Naive thymus-derived CD4-positive, alpha-beta T cell (primary cell): ENCODE results near the gene TGM2. TPM values are rescaled to one million over a fixed set of nuclear protein-coding genes. Genes with fewer than 3 reads are reported as not detected.
A peak's percentile ranks its signal among the peaks of the same experiment; 100 is the strongest.

Experiments
- ATAC-seq: fragments of 150-1000 bp; cut with Tn5 transposase; 2 replicates; pipeline ENCODE4 v1.10.0; 2021; ENCODE audit warnings: mild to moderate bottlenecking, moderate library complexity
- CTCF ChIA-PET: fragments of 350-600 bp; sonication (Branson Sonifier 250); formaldehyde crosslinking; loops from one replicate; lab custom pipeline; 2021; ENCODE audit warnings: antibody characterized with exemption; lab: Charles Lee
- POLR2A ChIA-PET: fragments of 350-600 bp; sonication (Branson Sonifier 250); formaldehyde crosslinking; loops from one replicate; lab custom pipeline; 2021; ENCODE audit warnings: antibody characterized with exemption, inconsistent platforms; lab: Charles Lee
- DNase-seq, 9 donors: peaks; one replicate each; pipeline versions ENCODE4 v3.0.0 to v3.0.0-alpha.2; 2020 to 2022; ENCODE audit warnings: mixed read lengths in 1 of 9
- H3K27ac ChIP-seq: one replicate; pipeline ENCODE4 v1.7.0; 2013; ENCODE audit warnings: mild to moderate bottlenecking, low read depth, low read length, moderate library complexity
- H3K27me3 ChIP-seq, 2 donors: one replicate each; pipeline ENCODE4 v1.7.0; 2013; ENCODE audit warnings: low read length in 2 of 2, mild to moderate bottlenecking in 2 of 2, moderate library complexity in 2 of 2; ENCODE audit not compliant: control insufficient read depth in 2 of 2, insufficient read depth in 2 of 2
- H3K36me3 ChIP-seq, 3 experiments: 1 replicate in 2 of 3; 2 replicates in 1 of 3; pipeline ENCODE4 v1.7.0; 2013; ENCODE audit warnings: low read length in 3 of 3, mild to moderate bottlenecking in 3 of 3, moderate library complexity in 1 of 3; ENCODE audit not compliant: insufficient read depth in 3 of 3, control insufficient read depth in 2 of 3
- H3K4me1 ChIP-seq, 2 donors: one replicate each; pipeline ENCODE4 v1.7.0; 2013; ENCODE audit warnings: low read length in 2 of 2, mild to moderate bottlenecking in 2 of 2, moderate library complexity in 1 of 2; ENCODE audit not compliant: control insufficient read depth in 2 of 2, insufficient read depth in 2 of 2
- H3K4me3 ChIP-seq: 2 replicates; pipeline ENCODE4 v1.7.0; 2013; ENCODE audit warnings: mild to moderate bottlenecking, low read length
- H3K9me3 ChIP-seq, 3 experiments: 1 replicate in 2 of 3; 2 replicates in 1 of 3; pipeline ENCODE4 v1.7.0; 2013; ENCODE audit warnings: low read length in 3 of 3; ENCODE audit not compliant: control insufficient read depth in 2 of 3
- H3K27ac Mint-ChIP-seq, 9 donors: one replicate each; pipeline ENCODE4 v1.8.0; 2020 to 2022; ENCODE audit warnings: mixed read lengths in 9 of 9, mild to moderate bottlenecking in 8 of 9, moderate library complexity in 5 of 9, inconsistent platforms in 2 of 9
- H3K27me3 Mint-ChIP-seq, 5 donors: one replicate each; pipeline ENCODE4 v1.8.0; 2021 to 2022; ENCODE audit warnings: mixed read lengths in 5 of 5, mild to moderate bottlenecking in 1 of 5
- H3K36me3 Mint-ChIP-seq, 5 donors: one replicate each; pipeline ENCODE4 v1.8.0; 2020 to 2022; ENCODE audit warnings: mixed read lengths in 5 of 5, mild to moderate bottlenecking in 3 of 5, inconsistent platforms in 1 of 5
- H3K4me1 Mint-ChIP-seq, 7 donors: one replicate each; pipeline ENCODE4 v1.8.0; 2020 to 2022; ENCODE audit warnings: mixed read lengths in 7 of 7, mild to moderate bottlenecking in 3 of 7, inconsistent platforms in 1 of 7
- H3K4me3 Mint-ChIP-seq, 10 donors: one replicate each; pipeline ENCODE4 v1.8.0; 2020 to 2022; ENCODE audit warnings: mild to moderate bottlenecking in 10 of 10, mixed read lengths in 10 of 10, moderate library complexity in 6 of 10, inconsistent platforms in 2 of 10
- H3K9me3 Mint-ChIP-seq, 11 donors: one replicate each; pipeline ENCODE4 v1.8.0; 2020 to 2022; ENCODE audit warnings: mixed read lengths in 11 of 11, mild to moderate bottlenecking in 4 of 11, inconsistent platforms in 1 of 11, moderate library complexity in 1 of 11
- intact Hi-C, 2 donors: fragments of 100-400 bp; cut with micrococcal nuclease; formaldehyde crosslinking; loops; one replicate each; pipeline ENCODE4 v1.15.1; 2023
- polyA plus RNA-seq, 2 donors: library from polyadenylated mRNA; unstranded; fragments of 300-500 nt; fragmentation: Illumina TruSeq; gene quantifications; one replicate each; pipeline ENCODE4 v1.2.3, GENCODE V29; 2021
- total RNA-seq, 6 experiments: library from RNA in 5 of 6; stranded (reverse) in 5 of 6; gene quantifications; 1 replicate in 5 of 6; 2 replicates in 1 of 6; pipeline ENCODE4 v1.2.3 and lab custom pipeline; 2021 to 2026

The TGM2 gene
- total and polyA plus RNA-seq, 7 experiments from 2014 or later, result 0.11 to 0.94 (median 0.19) TPM; not detected in 2

DNA sequence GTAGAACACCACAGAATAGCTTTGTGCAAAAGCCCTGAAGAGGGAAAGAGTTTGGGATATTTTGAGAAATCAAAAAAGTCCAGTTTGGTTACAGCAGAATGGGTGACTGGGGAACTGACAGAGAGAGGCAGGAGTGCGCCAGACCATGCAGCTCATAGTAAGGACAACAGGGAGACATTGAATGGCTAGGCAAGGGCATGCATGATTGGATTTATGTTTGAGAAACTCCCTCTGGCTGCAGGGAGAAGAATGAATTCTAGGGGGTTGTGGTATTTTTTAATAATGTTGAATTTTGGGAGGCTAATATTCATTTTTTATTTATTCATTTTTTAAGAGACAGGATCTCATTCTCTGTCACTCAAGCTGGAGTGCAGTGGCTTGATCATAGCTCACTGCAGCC lies 49.9 kb downstream of the TGM2 start:
- no peak for ATAC-seq
- Histone ChIP-seq H3K9me3 (no peaks in the 10 kb centered on the region), H3K4me1 (no peaks in the 10 kb centered on the region), H3K27ac (no peak overlapping the region), H3K36me3 (no peaks in the 10 kb centered on the region), H3K27me3 (no peaks in the 10 kb centered on the region), H3K4me3 (no peak overlapping the region)
- DNase-seq, result no peak
- CTCF ChIA-PET, result no interaction called here
- Mint-ChIP-seq H3K4me3 (no peak overlapping the region), H3K27me3 (peaks cover 0 to 23% (median 0%) of the 10 kb centered on the region in 5 donors), H3K36me3 (no peaks in the 10 kb centered on the region), H3K9me3 (no peaks in the 10 kb centered on the region), H3K4me1 (peaks cover 0 to 4% (median 0%) of the 10 kb centered on the region in 7 donors), H3K27ac (no peak overlapping the region)
- POLR2A ChIA-PET, result no interaction called here
- intact Hi-C loops, result no loop called here

DNA sequence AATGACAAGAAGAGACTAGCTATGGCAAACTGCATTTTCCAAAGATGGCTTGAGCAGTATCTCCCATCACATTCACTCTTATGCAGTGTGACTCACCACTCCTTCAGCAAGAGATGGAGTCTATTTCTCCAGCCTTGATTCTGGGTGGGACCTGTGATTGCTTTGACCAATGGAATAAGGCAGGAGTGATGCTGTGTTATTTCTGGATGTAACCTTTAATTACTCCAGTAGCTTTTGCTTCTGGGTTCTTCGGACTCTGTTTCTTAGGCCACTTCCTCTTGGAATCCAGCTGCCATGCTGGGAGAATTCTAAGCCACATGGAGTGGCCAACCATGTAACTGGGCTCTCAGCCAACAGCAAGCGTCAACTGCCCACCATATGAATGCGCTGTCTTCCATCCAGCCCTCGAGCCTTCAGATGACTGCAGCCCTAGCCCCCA lies 50.7 kb downstream of the TGM2 start:
- DNase-seq, result no peak
- Histone ChIP-seq H3K9me3 (no peaks in the 10 kb centered on the region), H3K36me3 (no peaks in the 10 kb centered on the region), H3K27ac (no peak overlapping the region), H3K4me3 (no peak overlapping the region), H3K4me1 (no peaks in the 10 kb centered on the region), H3K27me3 (no peaks in the 10 kb centered on the region)
- Mint-ChIP-seq H3K4me3 (no peak overlapping the region), H3K4me1 (peaks cover 0 to 4% (median 0%) of the 10 kb centered on the region in 7 donors), H3K27me3 (peaks cover 0 to 22% (median 0%) of the 10 kb centered on the region in 5 donors), H3K27ac (no peak overlapping the region), H3K9me3 (no peaks in the 10 kb centered on the region), H3K36me3 (no peaks in the 10 kb centered on the region)
- intact Hi-C loops, result no loop called here
- ATAC-seq, result peak; percentile 26
- ChIA-PET CTCF (no interaction called here), POLR2A (no interaction called here)

DNA sequence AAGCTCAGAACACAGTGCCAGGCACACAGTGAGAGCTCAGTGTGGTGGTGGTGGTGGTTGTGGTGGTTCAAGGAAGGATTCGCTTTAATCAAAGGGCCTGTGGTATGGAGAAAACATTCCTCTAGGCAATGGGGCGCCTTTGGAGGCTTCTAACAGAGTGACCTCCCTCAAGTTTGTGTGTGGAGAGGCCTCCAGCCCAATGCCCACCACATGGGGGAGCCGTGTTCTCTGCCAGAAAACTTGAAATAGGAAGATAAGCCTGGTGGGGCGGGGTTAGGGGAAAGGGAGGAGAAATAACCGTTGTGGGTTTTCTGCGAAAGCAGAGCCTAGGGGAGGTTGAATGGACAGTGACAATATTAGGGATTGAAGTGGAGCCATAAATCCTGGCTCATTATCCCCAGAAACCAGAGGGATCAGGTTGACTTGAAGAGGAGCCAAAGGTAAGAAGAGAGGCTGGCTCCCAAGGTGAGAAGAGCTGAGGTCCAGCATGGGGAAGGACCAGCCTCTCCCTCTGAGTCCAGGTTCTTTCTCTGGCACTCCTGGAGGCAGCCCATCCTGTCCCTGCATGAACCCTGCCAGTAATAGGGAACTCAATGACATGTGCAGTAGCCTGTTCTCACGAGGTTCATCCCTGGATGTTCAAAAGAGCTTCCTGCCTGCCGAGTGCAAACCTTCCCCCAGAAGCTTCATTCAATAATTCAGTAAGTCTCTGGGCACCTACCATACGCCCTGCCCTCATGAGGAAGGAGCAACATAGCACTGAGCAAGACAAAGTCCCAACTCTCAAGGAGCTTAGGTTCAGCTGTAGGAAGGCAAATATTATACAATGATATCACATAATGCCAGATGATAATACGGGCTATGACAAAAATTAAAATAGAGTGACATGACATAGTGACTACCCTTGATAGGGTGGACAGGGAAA lies 51.4 kb downstream of the TGM2 start:
- Histone ChIP-seq H3K36me3 (no peaks in the 10 kb centered on the region), H3K4me1 (no peaks in the 10 kb centered on the region), H3K9me3 (no peaks in the 10 kb centered on the region), H3K27ac (no peak overlapping the region), H3K4me3 (no peak overlapping the region), H3K27me3 (no peaks in the 10 kb centered on the region)
- CTCF ChIA-PET, result no interaction called here
- intact Hi-C loops, result loop anchor here in 1 of 2 donors (1.0 to 2.0 kb wide), 2 partner anchors 55 to 108 kb away; no protein-coding TSS in a partner anchor
- Mint-ChIP-seq H3K9me3 (no peaks in the 10 kb centered on the region), H3K4me3 (no peak overlapping the region), H3K27me3 (peaks cover 0 to 22% (median 0%) of the 10 kb centered on the region in 5 donors), H3K4me1 (peaks cover 0 to 7% (median 0%) of the 10 kb centered on the region in 7 donors), H3K36me3 (no peaks in the 10 kb centered on the region), H3K27ac (peak overlapping the region in 1 of 9 donors; percentile 21)
- peak; percentile 61 for ATAC-seq
- POLR2A ChIA-PET, result no interaction called here
- no peak for DNase-seq

DNA sequence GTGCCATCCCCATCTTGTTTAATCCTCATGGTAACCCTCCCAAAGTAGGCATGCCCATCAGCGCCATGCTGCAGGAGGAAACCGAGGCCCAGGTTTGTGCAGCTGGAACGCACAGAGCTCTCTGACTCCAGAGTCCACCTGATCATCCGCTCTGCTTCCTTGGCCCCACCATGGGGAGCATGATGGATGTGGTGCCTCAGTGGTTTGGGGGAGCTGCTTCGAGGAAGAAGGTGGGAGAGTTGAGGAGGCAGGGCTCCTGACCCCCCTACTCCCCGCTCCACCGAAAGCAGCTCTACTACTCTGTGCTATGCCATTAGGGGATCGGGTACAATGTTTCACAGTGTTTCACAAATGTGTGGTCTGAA lies 52.2 kb downstream of the TGM2 start:
- Histone ChIP-seq H3K4me3 (no peak overlapping the region), H3K36me3 (no peaks in the 10 kb centered on the region), H3K4me1 (no peaks in the 10 kb centered on the region), H3K27ac (no peak overlapping the region), H3K27me3 (no peaks in the 10 kb centered on the region), H3K9me3 (no peaks in the 10 kb centered on the region)
- no peak overlapping the region for H3K4me3 Mint-ChIP-seq
- H3K9me3 Mint-ChIP-seq, result no peaks in the 10 kb centered on the region
- DNase-seq (no peak), ATAC-seq (no peak)
- no peaks in the 10 kb centered on the region for H3K36me3 Mint-ChIP-seq
- CTCF ChIA-PET, result no interaction called here
- H3K4me1 Mint-ChIP-seq, result peaks cover 0 to 7% (median 0%) of the 10 kb centered on the region in 7 donors
- peaks cover 0 to 19% (median 0%) of the 10 kb centered on the region in 5 donors for H3K27me3 Mint-ChIP-seq
- intact Hi-C loops, result loop anchor here in 1 of 2 donors (1.0 to 2.0 kb wide), 2 partner anchors 56 to 108 kb away; no protein-coding TSS in a partner anchor
- POLR2A ChIA-PET, result no interaction called here
- H3K27ac Mint-ChIP-seq, result no peak overlapping the region

DNA sequence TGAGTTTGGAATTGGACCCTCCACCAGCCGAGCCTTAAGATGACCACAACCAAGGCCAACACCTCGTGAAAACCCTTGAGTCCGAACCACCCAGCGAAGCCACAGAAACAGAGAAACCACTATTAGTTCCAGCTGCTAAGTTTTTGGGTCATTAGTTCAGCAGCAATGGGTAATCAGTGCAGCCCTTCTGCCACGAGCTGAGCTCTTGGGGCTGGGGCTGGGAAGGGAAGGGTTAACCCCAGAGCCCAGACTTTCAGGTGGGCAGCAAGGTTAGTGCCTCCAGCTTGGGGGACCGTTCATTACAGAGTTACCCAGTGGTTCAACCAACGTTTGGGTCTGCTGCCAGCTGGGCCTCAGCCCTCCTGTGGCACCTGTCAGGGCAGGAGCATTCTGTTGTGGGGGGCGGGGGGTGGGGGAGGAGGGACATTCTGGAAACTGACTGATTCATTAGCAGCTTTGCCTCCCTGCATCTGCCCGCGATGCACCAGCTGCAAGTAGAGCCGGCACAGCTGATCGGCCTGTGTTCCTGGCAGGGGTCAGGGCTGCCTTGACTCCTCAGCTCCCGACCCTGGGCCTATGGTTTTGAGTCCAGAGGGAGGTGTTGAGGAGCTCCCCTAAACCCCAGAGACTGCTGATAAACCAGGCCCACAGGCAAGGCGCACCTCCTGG lies 52.7 kb downstream of the TGM2 start:
- DNase-seq, result no peak
- Histone ChIP-seq H3K27ac (no peak overlapping the region), H3K36me3 (no peaks in the 10 kb centered on the region), H3K4me3 (no peak overlapping the region), H3K4me1 (no peaks in the 10 kb centered on the region), H3K9me3 (no peaks in the 10 kb centered on the region), H3K27me3 (no peaks in the 10 kb centered on the region)
- Mint-ChIP-seq H3K4me3 (peak overlapping the region in 1 of 10 donors; percentile 53), H3K4me1 (peaks cover 0 to 6% (median 0%) of the 10 kb centered on the region in 7 donors), H3K36me3 (no peaks in the 10 kb centered on the region), H3K9me3 (no peaks in the 10 kb centered on the region), H3K27me3 (peaks cover 0 to 14% (median 0%) of the 10 kb centered on the region in 5 donors), H3K27ac (no peak overlapping the region)
- ATAC-seq, result no peak
- POLR2A ChIA-PET, result interaction anchor here (0.7 kb wide), 1 partner anchor 31 kb away, joined by 3 read pairs; no protein-coding TSS in a partner anchor
- intact Hi-C loops, result loop anchor here in 1 of 2 donors (2.0 kb wide), 1 partner anchor 56 kb away; no protein-coding TSS in a partner anchor
- CTCF ChIA-PET, result no interaction called here

DNA sequence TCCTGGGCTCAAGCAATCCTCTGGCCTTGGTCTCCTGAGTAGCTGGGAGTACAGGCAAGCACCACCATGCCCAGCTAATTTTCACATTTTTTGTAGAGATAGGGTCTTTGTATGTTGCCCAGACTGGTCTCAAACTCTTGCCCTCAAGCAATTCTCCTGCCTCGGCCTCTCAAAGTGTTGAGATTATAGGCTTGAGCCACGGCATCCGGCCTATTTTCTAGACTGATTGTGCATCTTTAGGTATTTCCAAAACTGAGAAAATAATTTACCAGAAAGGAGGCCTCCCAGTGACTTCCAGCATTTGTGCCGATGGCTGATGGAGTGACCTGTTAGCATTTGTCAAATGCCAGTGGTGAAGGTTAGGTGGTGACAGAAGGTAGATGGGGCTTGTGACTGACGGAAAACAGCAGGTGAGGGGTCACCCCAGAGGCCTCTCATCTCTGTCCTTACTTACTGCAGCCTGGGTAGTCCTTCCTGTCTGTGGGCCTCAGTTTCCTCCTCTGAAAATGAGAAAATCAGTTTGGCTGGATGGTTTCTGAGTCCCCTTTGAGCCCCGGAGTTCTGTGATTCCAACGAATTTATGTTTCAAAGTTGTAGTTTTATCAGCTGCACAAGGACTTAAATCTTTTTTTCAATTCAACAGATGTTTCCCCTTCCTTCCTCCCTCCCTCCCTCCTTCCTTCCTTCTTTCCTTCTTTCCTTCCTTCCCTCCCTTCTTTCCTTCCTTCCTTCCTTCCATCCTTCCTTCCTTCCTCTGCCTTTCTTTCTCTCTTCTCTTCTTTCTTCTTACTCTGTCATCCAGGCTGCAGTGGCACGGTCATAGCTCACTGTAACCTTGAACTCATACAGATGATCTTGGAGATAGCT lies 53.5 kb downstream of the TGM2 start:
- Mint-ChIP-seq H3K4me3 (peak overlapping the region in 1 of 10 donors; percentile 53), H3K27me3 (peaks cover 0 to 8% (median 0%) of the 10 kb centered on the region in 5 donors), H3K27ac (no peak overlapping the region), H3K9me3 (peaks cover 0 to 2% (median 0%) of the 10 kb centered on the region in 11 donors), H3K36me3 (no peaks in the 10 kb centered on the region), H3K4me1 (peaks cover 0 to 5% (median 0%) of the 10 kb centered on the region in 7 donors)
- CTCF ChIA-PET, result no interaction called here
- intact Hi-C loops, result loop anchor here in 1 of 2 donors (2.0 kb wide), 1 partner anchor 57 kb away; no protein-coding TSS in a partner anchor
- no peaks in the 10 kb centered on the region for H3K27me3 ChIP-seq
- no peak for ATAC-seq
- no peaks in the 10 kb centered on the region for H3K9me3 ChIP-seq
- no peak overlapping the region for H3K4me3 ChIP-seq
- no peaks in the 10 kb centered on the region for H3K4me1 ChIP-seq
- POLR2A ChIA-PET, result interaction anchor here (0.7 kb wide), 1 partner anchor 31 kb away, joined by 3 read pairs; no protein-coding TSS in a partner anchor
- H3K36me3 ChIP-seq, result no peaks in the 10 kb centered on the region
- no peak overlapping the region for H3K27ac ChIP-seq
- DNase-seq, result no peak
